SK-N-SH (cell line): Measurements from ENCODE around the gene MSRB1. TPM values are rescaled to one million over a fixed set of nuclear protein-coding genes. Genes with fewer than 3 reads are reported as not detected.
A peak's percentile ranks its signal among the peaks of the same experiment; 100 is the strongest.

Source experiments
- CTCF ChIA-PET: fragments of 300-600, 350-600 bp; formaldehyde crosslinking; extraction: SDS; loops from one replicate; lab custom pipeline; 2021; lab: Yijun Ruan, JAX
- POLR2A ChIA-PET: fragments of 350-600 bp; sonication (Branson Sonifier 250); formaldehyde crosslinking; extraction: SDS; loops from one replicate; lab custom pipeline; 2020; ENCODE audit warnings: antibody characterized with exemption, inconsistent platforms; lab: Yijun Ruan, JAX
- DNase-seq: peaks from one replicate; pipeline ENCODE4 v3.0.0; 2012
- H2AFZ ChIP-seq: fragments of 200-600 bp; sonication (generic); 2 replicates; pipeline ENCODE4 v1.8.1; 2016; ENCODE audit warnings: antibody characterized with exemption, mild to moderate bottlenecking, low read depth
- H3F3A ChIP-seq: fragments of 200-600 bp; sonication (generic); replicated peaks from 2 replicates; pipeline ENCODE3; 2016; ENCODE audit warnings: antibody characterized with exemption, mild to moderate bottlenecking; ENCODE audit not compliant: insufficient read depth
- H3K27ac ChIP-seq, 2 experiments: fragments of 200-500 bp in 1 of 2; fragments of 200-600 bp in 1 of 2; sonication (Bioruptor generic) in 1 of 2; sonication (generic), shearing (Covaris generic) in 1 of 2; 2 replicates each; pipeline versions ENCODE4 v1.5.1 to v1.6.1; 2014 to 2016; ENCODE audit warnings: low read depth in 2 of 2, inconsistent platforms in 1 of 2, low read length in 1 of 2, mild to moderate bottlenecking in 1 of 2, mixed read lengths in 1 of 2
- H3K27me3 ChIP-seq: fragments of 200-600 bp; sonication (generic), shearing (Covaris generic); 2 replicates; pipeline ENCODE4 v1.6.1; 2016; ENCODE audit warnings: mixed run types; ENCODE audit not compliant: insufficient read depth
- H3K36me3 ChIP-seq, 2 experiments: fragments of 200-500 bp in 1 of 2; fragments of 200-600 bp in 1 of 2; sonication (Bioruptor generic) in 1 of 2; sonication (generic) in 1 of 2; replicated peaks in 1 of 2; 2 replicates each; pipeline versions ENCODE3 to v1.5.1; 2014 to 2016; ENCODE audit warnings: low read length in 1 of 2, mild to moderate bottlenecking in 1 of 2; ENCODE audit not compliant: insufficient read depth in 2 of 2, control insufficient read depth in 1 of 2
- H3K4me1 ChIP-seq, 2 experiments: fragments of 200-500 bp in 1 of 2; fragments of 200-600 bp in 1 of 2; sonication (Bioruptor generic) in 1 of 2; sonication (generic), shearing (Covaris generic) in 1 of 2; 2 replicates each; pipeline versions ENCODE4 v1.5.1 to v1.6.1; 2014 to 2016; ENCODE audit warnings: low read depth in 1 of 2, low read length in 1 of 2, mixed run types in 1 of 2; ENCODE audit not compliant: insufficient read depth in 2 of 2, control insufficient read depth in 1 of 2
- H3K4me2 ChIP-seq: fragments of 200-600 bp; sonication (generic), shearing (Covaris generic); 2 replicates; pipeline ENCODE4 v1.6.1; 2017; ENCODE audit warnings: mixed run types
- H3K4me3 ChIP-seq, 2 experiments: fragments of 200-500 bp in 1 of 2; fragments of 200-600 bp in 1 of 2; sonication (Bioruptor generic) in 1 of 2; sonication (generic), shearing (Covaris generic) in 1 of 2; 2 replicates each; pipeline versions ENCODE4 v1.5.1 to v1.8.1; 2014 to 2016; ENCODE audit warnings: low read depth in 2 of 2, inconsistent platforms in 1 of 2, low read length in 1 of 2, mild to moderate bottlenecking in 1 of 2, mixed read lengths in 1 of 2, moderate library complexity in 1 of 2
- H3K79me2 ChIP-seq: fragments of 200-600 bp; sonication (generic); 2 replicates; pipeline ENCODE4 v1.8.1; 2017; ENCODE audit warnings: mild to moderate bottlenecking; ENCODE audit not compliant: insufficient read depth
- H3K9ac ChIP-seq: fragments of 200-600 bp; sonication (generic); 2 replicates; pipeline ENCODE4 v1.6.1; 2017; ENCODE audit warnings: mixed run types
- H3K9me2 ChIP-seq: fragments of 200-600 bp; sonication (generic); 2 replicates; pipeline ENCODE4 v1.6.1; 2017; ENCODE audit warnings: mixed run types
- H3K9me3 ChIP-seq: fragments of 200-600 bp; sonication (generic); 2 replicates; pipeline ENCODE4 v1.6.1; 2017; ENCODE audit warnings: mixed run types, mild to moderate bottlenecking, moderate library complexity
- H4K20me1 ChIP-seq: fragments of 200-600 bp; sonication (generic); 2 replicates; pipeline ENCODE4 v1.6.1; 2017; ENCODE audit warnings: mild to moderate bottlenecking, mixed run types; ENCODE audit not compliant: insufficient read depth
- CHD2 ChIP-seq: fragments of 150-350 bp; IDR thresholded peaks from 2 replicates; pipeline ENCODE4 v1.6.1; 2018; ENCODE audit warnings: low read length; ENCODE audit not compliant: partially characterized antibody
- ELF1 ChIP-seq: IDR thresholded peaks from 2 replicates; pipeline ENCODE4 v1.4.0; 2012
- EZH2phosphoT487 ChIP-seq: fragments of 200-600 bp; sonication (generic); IDR thresholded peaks from 2 replicates; pipeline ENCODE4 v1.6.1; 2017; ENCODE audit warnings: low read depth, mixed run types, mild to moderate bottlenecking, antibody characterized with exemption, moderate library complexity, borderline replicate concordance
- FOSL2 ChIP-seq: IDR thresholded peaks from 2 replicates; pipeline ENCODE4 v1.4.0; 2012; ENCODE audit warnings: low read depth, mild to moderate bottlenecking, moderate library complexity, borderline replicate concordance
- FOXJ3 ChIP-seq: sonication (generic); formaldehyde crosslinking; IDR thresholded peaks from 2 replicates; pipeline ENCODE4 v1.5.1; 2020; ENCODE audit warnings: mild to moderate bottlenecking, missing genetic modification reagents
- GABPA ChIP-seq: IDR thresholded peaks from 2 replicates; pipeline ENCODE4 v1.4.0; 2012; ENCODE audit warnings: low read depth, mild to moderate bottlenecking
- IRF3 ChIP-seq: fragments of 150-350 bp; IDR thresholded peaks from 2 replicates; pipeline ENCODE4 v1.6.1; 2016; ENCODE audit warnings: mild to moderate bottlenecking, low read depth, low read length
- JUND ChIP-seq: IDR thresholded peaks from 2 replicates; pipeline ENCODE4 v1.4.0; 2012
- MXI1 ChIP-seq: IDR thresholded peaks from 2 replicates; pipeline ENCODE4 v1.6.1; 2012; ENCODE audit warnings: mild to moderate bottlenecking, low read depth, low read length, improper control_type of control experiment
- NFIC ChIP-seq: IDR thresholded peaks from 2 replicates; pipeline ENCODE4 v1.4.0; 2012; ENCODE audit warnings: borderline replicate concordance
- RFX5 ChIP-seq: IDR thresholded peaks from 2 replicates; pipeline ENCODE4 v1.6.1; 2012; ENCODE audit warnings: mild to moderate bottlenecking, improper control_type of control experiment, low read length
- RXRA ChIP-seq: IDR thresholded peaks from 2 replicates; pipeline ENCODE4 v1.4.0; 2012; ENCODE audit warnings: low read depth, mild to moderate bottlenecking, borderline replicate concordance
- SIN3A ChIP-seq: IDR thresholded peaks from 2 replicates; pipeline ENCODE4 v1.6.1; 2012; ENCODE audit warnings: low read depth, mild to moderate bottlenecking, low read length, moderate library complexity, borderline replicate concordance
- SMC3 ChIP-seq: IDR thresholded peaks from 2 replicates; pipeline ENCODE4 v1.6.1; 2012; ENCODE audit warnings: low read depth, low read length, improper control_type of control experiment
- YY1 ChIP-seq: IDR thresholded peaks from 2 replicates; pipeline ENCODE4 v1.4.0; 2012; ENCODE audit warnings: low read depth, mild to moderate bottlenecking
- WGBS: methylation state at CpG from one replicate; pipeline ENCODE4 v1.1.6; 2017; ENCODE audit warnings: low lambda C conversion rate; 5-methylcytosine and 5-hydroxymethylcytosine counted together
- polyA plus RNA-seq, 3 experiments: library from polyadenylated mRNA; depleted of rRNA; stranded (reverse); fragments of >200 nt; gene quantifications; 2 replicates each; pipeline ENCODE4 v1.2.3, GENCODE V29; 2012
- TF ChIP-seq, protein P1 (sequence below): IDR thresholded peaks from 2 replicates; pipeline ENCODE4 v1.4.0; 2012; ENCODE audit warnings: low read depth, borderline replicate concordance
- TF ChIP-seq, protein P2 (sequence below): fragments of 150-350 bp; IDR thresholded peaks from 2 replicates; pipeline ENCODE4 v1.6.1; 2017; ENCODE audit warnings: antibody characterized with exemption, low read length, low read depth, borderline replicate concordance
- TF ChIP-seq, protein P3 (sequence below): IDR thresholded peaks from 2 replicates; pipeline ENCODE4 v1.6.1; 2012; ENCODE audit warnings: mild to moderate bottlenecking, low read depth, low read length, moderate library complexity

Gene MSRB1
- polyA plus RNA-seq, 1 of the 3 experiments (the other 2 are of a cell fraction), result 31.4 TPM

DNA sequence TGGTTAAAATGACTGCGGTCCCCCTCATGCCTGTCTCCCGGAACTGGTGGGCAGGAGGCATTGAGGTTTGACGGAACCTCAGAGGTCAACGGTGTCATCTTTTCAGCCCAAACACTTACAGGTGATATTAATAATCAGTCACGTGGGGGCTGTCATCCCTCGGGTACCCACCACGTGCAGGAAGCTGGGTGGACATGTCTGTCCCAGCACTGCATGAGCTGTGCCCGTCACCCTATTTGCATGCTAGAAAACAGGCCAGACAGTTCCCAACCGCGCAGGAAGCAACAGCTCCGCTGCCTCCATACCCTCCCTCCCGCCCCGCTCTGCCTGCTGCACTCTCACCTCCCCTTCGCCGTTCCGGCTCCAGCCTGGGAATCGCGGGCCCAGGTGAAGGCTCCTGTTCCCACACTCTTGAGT lies 48.1 kb upstream of the MSRB1 start:
- no peak for DNase-seq
- Histone ChIP-seq H3K36me3 (peaks cover 0 to 5% of the 10 kb centered on the region in 2 experiments), H3K4me2 (0 out of 2 replicates have a peak overlapping the region, but pooled peaks have one; percentile 85), H3K9ac (no peak overlapping the region), H3K9me3 (no peaks in the 10 kb centered on the region), H3K4me1 (peaks cover 0 to 18% of the 10 kb centered on the region in 2 experiments; a peak in 1 of 4 replicates), H3F3A (peaks cover 16% of the 10 kb centered on the region), H3K27me3 (no peaks in the 10 kb centered on the region), H3K4me3 (peak overlapping the region in 1 of 2 experiments; percentile 62; a peak in 1 of 4 replicates), H3K79me2 (peaks cover 2% of the 10 kb centered on the region; the same call in 1 of the 2 replicates), H4K20me1 (no peaks in the 10 kb centered on the region), H3K9me2 (no peaks in the 10 kb centered on the region), H3K27ac (no peak overlapping the region), H2AFZ (no peak overlapping the region)
- CTCF ChIA-PET, result interaction anchor here (1.3 to 12.9 kb wide), 2 partner anchors 13 to 18 kb away, joined by 4 to 108 read pairs; no protein-coding TSS in a partner anchor
- no peak for TF ChIP-seq SIN3A
- no peak for TF ChIP-seq CHD2
- TF ChIP-seq RXRA, result no peak
- TF ChIP-seq FOSL2, result no peak
- TF ChIP-seq YY1, result no peak
- TF ChIP-seq EZH2phosphoT487, result no peak
- no peak for TF ChIP-seq SMC3
- POLR2A ChIA-PET, result no interaction called here
- WGBS, result 95% methylated on average over 13 of the region's 18 CpGs

DNA sequence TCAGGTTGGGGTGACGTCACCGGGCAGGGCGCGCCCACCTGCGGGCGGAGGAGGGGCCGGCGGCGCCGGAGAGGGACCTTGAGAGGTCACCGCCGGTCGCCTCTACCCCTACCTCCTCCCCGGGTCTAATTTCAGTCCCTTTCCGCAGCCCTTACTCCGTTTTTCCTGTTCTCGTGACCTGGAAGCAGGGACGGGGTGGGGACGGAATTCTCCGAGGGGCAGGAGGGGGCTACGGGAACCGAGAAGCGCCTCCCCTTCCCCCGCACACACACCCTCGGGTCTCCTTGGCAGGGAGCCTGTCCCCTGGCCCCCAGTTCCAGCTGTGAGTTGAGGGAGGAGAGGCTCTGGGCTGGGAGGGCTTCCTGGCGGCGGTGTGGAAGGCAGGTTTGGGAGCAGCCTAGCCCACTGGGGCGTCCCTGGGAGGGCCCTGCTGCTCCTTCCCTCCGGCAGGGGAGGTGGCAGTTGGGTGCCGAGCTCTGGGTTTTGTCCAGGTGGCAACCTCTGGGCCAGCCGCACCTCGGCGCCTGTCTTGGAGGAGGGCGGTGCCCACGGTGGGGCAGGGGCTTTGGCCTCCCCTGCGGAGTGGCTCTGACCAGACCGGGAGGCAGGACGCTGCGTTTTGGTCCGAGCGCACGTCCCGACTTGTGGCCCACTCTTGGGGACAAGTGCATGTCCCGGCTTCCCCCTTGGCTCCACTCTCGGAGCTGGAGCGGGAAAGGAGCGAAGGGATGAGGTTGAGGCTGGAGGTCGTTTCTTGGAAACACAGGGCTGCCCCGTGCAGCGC lies 47.5 kb upstream of the MSRB1 start:
- H3K27me3 ChIP-seq, result no peaks in the 10 kb centered on the region
- peaks cover 11% of the 10 kb centered on the region for H3F3A ChIP-seq
- peak overlapping the region; percentile 46; the same call in 1 of the 2 replicates for H3K9ac ChIP-seq
- H3K79me2 ChIP-seq, result peaks cover 8% of the 10 kb centered on the region; the same call in 1 of the 2 replicates
- 0 out of 2 replicates have a peak overlapping the region, but pooled peaks have one; percentile 41 for H2AFZ ChIP-seq
- ChIA-PET POLR2A (interaction anchor here (2.3 kb wide), 1 partner anchor 26 kb away, joined by 8 read pairs; the partner anchor contains the start of gene RPS2), CTCF (interaction anchor here (1.3 to 12.9 kb wide), 3 partner anchors 8 to 18 kb away, joined by 4 to 108 read pairs (median 4); no protein-coding TSS in a partner anchor)
- DNase-seq, result peak; percentile 82
- H3K9me3 ChIP-seq, result no peaks in the 10 kb centered on the region
- peaks cover 0 to 19% of the 10 kb centered on the region in 2 experiments; a peak in 1 of 4 replicates for H3K4me1 ChIP-seq
- H4K20me1 ChIP-seq, result no peaks in the 10 kb centered on the region
- peak overlapping the region; percentile 85 for H3K4me2 ChIP-seq
- WGBS, result 28% methylated on average over 23 of the region's 50 CpGs
- H3K4me3 ChIP-seq, result peak overlapping the region; percentile 62
- peak overlapping the region in 1 of 2 experiments; percentile 58; a peak in 1 of 4 replicates for H3K27ac ChIP-seq
- H3K36me3 ChIP-seq, result peaks cover 4 to 11% of the 10 kb centered on the region in 2 experiments
- no peaks in the 10 kb centered on the region for H3K9me2 ChIP-seq
- TF ChIP-seq MXI1 (no peak; the same call in 1 of the 2 replicates), EZH2phosphoT487 (no peak), ELF1 (no peak), IRF3 (no peak), FOXJ3 (CRISPR knock-in tag) (no peak), RXRA (no peak), CHD2 (no peak), JUND (no peak), NFIC (no peak), RFX5 (no peak), SMC3 (no peak), GABPA (no peak)
- TF ChIP-seq, protein P1, sequence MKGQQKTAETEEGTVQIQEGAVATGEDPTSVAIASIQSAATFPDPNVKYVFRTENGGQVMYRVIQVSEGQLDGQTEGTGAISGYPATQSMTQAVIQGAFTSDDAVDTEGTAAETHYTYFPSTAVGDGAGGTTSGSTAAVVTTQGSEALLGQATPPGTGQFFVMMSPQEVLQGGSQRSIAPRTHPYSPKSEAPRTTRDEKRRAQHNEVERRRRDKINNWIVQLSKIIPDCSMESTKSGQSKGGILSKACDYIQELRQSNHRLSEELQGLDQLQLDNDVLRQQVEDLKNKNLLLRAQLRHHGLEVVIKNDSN, result no peak
- TF ChIP-seq, protein P2, sequence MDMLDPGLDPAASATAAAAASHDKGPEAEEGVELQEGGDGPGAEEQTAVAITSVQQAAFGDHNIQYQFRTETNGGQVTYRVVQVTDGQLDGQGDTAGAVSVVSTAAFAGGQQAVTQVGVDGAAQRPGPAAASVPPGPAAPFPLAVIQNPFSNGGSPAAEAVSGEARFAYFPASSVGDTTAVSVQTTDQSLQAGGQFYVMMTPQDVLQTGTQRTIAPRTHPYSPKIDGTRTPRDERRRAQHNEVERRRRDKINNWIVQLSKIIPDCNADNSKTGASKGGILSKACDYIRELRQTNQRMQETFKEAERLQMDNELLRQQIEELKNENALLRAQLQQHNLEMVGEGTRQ, result no peak
- TF ChIP-seq, protein P3, sequence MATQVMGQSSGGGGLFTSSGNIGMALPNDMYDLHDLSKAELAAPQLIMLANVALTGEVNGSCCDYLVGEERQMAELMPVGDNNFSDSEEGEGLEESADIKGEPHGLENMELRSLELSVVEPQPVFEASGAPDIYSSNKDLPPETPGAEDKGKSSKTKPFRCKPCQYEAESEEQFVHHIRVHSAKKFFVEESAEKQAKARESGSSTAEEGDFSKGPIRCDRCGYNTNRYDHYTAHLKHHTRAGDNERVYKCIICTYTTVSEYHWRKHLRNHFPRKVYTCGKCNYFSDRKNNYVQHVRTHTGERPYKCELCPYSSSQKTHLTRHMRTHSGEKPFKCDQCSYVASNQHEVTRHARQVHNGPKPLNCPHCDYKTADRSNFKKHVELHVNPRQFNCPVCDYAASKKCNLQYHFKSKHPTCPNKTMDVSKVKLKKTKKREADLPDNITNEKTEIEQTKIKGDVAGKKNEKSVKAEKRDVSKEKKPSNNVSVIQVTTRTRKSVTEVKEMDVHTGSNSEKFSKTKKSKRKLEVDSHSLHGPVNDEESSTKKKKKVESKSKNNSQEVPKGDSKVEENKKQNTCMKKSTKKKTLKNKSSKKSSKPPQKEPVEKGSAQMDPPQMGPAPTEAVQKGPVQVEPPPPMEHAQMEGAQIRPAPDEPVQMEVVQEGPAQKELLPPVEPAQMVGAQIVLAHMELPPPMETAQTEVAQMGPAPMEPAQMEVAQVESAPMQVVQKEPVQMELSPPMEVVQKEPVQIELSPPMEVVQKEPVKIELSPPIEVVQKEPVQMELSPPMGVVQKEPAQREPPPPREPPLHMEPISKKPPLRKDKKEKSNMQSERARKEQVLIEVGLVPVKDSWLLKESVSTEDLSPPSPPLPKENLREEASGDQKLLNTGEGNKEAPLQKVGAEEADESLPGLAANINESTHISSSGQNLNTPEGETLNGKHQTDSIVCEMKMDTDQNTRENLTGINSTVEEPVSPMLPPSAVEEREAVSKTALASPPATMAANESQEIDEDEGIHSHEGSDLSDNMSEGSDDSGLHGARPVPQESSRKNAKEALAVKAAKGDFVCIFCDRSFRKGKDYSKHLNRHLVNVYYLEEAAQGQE, result no peak
